ENCODE results near the gene MXRA8. TPM values are rescaled to one million over a fixed set of nuclear protein-coding genes. Genes with fewer than 3 reads are reported as not detected.
"Not testable (repeated sequence)": the region's sequence is repeated elsewhere in the genome, so short reads cannot be mapped to it uniquely, and the experiment has no call there.

The MXRA8 gene
- total and polyA plus RNA-seq, 2 donors (not counting 3 experiments of a cell fraction or from before 2014, with no cell fraction given): 0.82 to 1.9 TPM

DNA sequence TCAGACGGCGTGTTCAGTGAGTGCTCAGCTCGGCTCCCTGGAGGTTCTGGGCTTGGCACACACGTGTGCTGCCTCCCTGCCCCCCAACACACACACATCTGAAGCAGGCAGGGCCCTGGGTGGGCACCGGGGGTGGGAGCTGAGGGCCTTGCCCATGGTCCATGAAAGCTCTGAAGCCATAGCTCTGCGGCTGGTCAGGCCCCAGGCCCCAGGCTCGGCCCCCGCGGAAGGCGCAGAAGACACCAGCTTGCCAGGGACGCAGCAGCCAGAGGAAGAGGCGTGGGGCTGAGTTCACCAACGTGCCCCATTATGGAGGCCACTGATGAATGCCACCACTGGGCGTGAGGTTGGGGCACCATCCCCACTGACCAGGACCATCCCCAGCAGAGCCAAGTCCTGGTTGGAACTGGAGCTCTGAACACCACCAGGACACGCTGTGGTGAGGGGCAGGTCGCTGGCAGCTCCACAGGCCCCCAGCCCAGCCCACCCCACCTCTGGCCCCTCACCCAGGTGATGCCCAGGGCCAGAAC, 12.5 kb upstream of the MXRA8 start:
- intact Hi-C loops (cut with micrococcal nuclease): no loop called here
- POLR2A ChIA-PET: no interaction called here
- Histone ChIP-seq H3K27ac (ENCODE audit: insufficient read depth, low read depth, low read length) (no peak overlapping the region), H3K36me3 (ENCODE audit: control insufficient read depth in 2 of 2, extremely low read depth in 1 of 2, insufficient read depth in 2 of 2, low read length in 2 of 2) (peaks cover 0 to 3% of the 10 kb centered on the region in 2 experiments), H3K79me2 (ENCODE audit: control insufficient read depth, insufficient read depth, low read length) (peaks cover 19% of the 10 kb centered on the region), H3K4me2 (ENCODE audit: insufficient read depth, low read length) (no peak overlapping the region), H3K27me3 (ENCODE audit: control insufficient read depth in 2 of 2, insufficient read depth in 2 of 2, low read length in 2 of 2) (no peaks in the 10 kb centered on the region), H3K9me3 (replicated peaks; ENCODE audit: control insufficient read depth, insufficient read depth, low read length) (peaks cover 3% of the 10 kb centered on the region), H3K4me1 (ENCODE audit: control insufficient read depth, extremely low read depth, insufficient read depth, low read length) (peaks cover 13% of the 10 kb centered on the region), H3K9ac (replicated peaks; ENCODE audit: extremely low read depth, insufficient read depth, low read length) (no peak overlapping the region), H2AFZ (ENCODE audit: low read depth, low read length) (no peak overlapping the region), H3K9me1 (replicated peaks; ENCODE audit: control insufficient read depth, extremely low read depth, insufficient read depth, low read length) (no peaks in the 10 kb centered on the region), H4K20me1 (replicated peaks; ENCODE audit: control insufficient read depth, extremely low read depth, insufficient read depth, low read length) (no peaks in the 10 kb centered on the region), H3K4me3 (replicated peaks in 1 of 3; ENCODE audit: insufficient read depth in 1 of 3, low read depth in 1 of 3, low read length in 3 of 3) (no peak overlapping the region)
- CTCF ChIA-PET: interaction anchor here (1.1 to 2.4 kb wide), 4 partner anchors 17 to 60 kb away, joined by 3 to 8 read pairs (median 3); partner anchors contain the start of genes CCNL2 and DVL1
- FAIRE-seq (no peak), DNase-seq (ENCODE audit: low read depth, low spot score) (no peak)
- BruUV-seq (replicated peaks): no TSS peak
- dilution Hi-C loops (cut with MboI; ENCODE audit: extremely low pct_ligation_motif_present, low sequenced_read_pairs): no loop called here
- TF ChIP-seq POLR2A (IDR thresholded peaks at IDR 0.05; ENCODE audit: low read depth, low read length): no peak
- TF ChIP-seq, protein P1, sequence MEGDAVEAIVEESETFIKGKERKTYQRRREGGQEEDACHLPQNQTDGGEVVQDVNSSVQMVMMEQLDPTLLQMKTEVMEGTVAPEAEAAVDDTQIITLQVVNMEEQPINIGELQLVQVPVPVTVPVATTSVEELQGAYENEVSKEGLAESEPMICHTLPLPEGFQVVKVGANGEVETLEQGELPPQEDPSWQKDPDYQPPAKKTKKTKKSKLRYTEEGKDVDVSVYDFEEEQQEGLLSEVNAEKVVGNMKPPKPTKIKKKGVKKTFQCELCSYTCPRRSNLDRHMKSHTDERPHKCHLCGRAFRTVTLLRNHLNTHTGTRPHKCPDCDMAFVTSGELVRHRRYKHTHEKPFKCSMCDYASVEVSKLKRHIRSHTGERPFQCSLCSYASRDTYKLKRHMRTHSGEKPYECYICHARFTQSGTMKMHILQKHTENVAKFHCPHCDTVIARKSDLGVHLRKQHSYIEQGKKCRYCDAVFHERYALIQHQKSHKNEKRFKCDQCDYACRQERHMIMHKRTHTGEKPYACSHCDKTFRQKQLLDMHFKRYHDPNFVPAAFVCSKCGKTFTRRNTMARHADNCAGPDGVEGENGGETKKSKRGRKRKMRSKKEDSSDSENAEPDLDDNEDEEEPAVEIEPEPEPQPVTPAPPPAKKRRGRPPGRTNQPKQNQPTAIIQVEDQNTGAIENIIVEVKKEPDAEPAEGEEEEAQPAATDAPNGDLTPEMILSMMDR (IDR thresholded peaks at IDR 0.05; ENCODE audit: extremely low read depth in 1 of 2, insufficient read depth in 1 of 2, low read depth in 1 of 2, low read length in 2 of 2): no peak
- no peak for TF ChIP-seq JUN (IDR thresholded peaks at IDR 0.05; ENCODE audit: borderline replicate concordance, insufficient read depth, insufficient read length, low read depth)
- no peak for TF ChIP-seq MYC (IDR thresholded peaks at IDR 0.05; ENCODE audit: low read depth, low read length)

DNA sequence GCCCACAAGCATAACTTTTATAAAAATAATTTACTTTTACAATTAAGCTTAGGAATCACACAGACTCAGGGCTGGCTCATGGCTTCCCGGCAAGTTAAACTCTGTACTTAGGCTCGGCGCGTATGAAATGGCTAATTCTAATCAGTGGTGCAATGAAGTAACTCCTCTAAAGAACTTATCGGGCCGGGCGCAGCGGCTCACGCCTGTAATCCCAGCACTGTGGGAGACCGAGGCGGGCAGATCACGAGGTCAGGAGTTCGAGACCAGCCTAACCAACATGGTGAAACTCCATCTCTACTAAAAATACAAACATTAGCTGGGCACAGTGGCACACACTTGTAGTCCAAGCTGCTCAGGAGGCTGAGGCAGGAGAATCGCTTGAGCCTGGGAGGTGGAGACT, 11.7 kb upstream of the MXRA8 start:
- POLR2A ChIA-PET; CTCF ChIA-PET; DNase-seq (ENCODE audit: low read depth, low spot score): not testable (repeated sequence)

More for the DNA sequence above, 11.7 kb upstream of the MXRA8 start:
- H3K27ac ChIP-seq (ENCODE audit: insufficient read depth, low read depth, low read length); H3K9me3 ChIP-seq (replicated peaks; ENCODE audit: control insufficient read depth, insufficient read depth, low read length); H3K4me2 ChIP-seq (ENCODE audit: insufficient read depth, low read length); BruUV-seq (replicated peaks); intact Hi-C loops (cut with micrococcal nuclease); H3K4me3 ChIP-seq (replicated peaks in 1 of 3; ENCODE audit: insufficient read depth in 1 of 3, low read depth in 1 of 3, low read length in 3 of 3); FAIRE-seq; H2AFZ ChIP-seq (ENCODE audit: low read depth, low read length); H4K20me1 ChIP-seq (replicated peaks; ENCODE audit: control insufficient read depth, extremely low read depth, insufficient read depth, low read length); H3K9me1 ChIP-seq (replicated peaks; ENCODE audit: control insufficient read depth, extremely low read depth, insufficient read depth, low read length); H3K9ac ChIP-seq (replicated peaks; ENCODE audit: extremely low read depth, insufficient read depth, low read length); dilution Hi-C loops (cut with MboI; ENCODE audit: extremely low pct_ligation_motif_present, low sequenced_read_pairs); H3K27me3 ChIP-seq (ENCODE audit: control insufficient read depth in 2 of 2, insufficient read depth in 2 of 2, low read length in 2 of 2); H3K36me3 ChIP-seq (ENCODE audit: control insufficient read depth in 2 of 2, extremely low read depth in 1 of 2, insufficient read depth in 2 of 2, low read length in 2 of 2): not testable (repeated sequence)
- H3K79me2 ChIP-seq (ENCODE audit: control insufficient read depth, insufficient read depth, low read length): peaks cover 19% of the 10 kb centered on the region
- peaks cover 13% of the 10 kb centered on the region for H3K4me1 ChIP-seq (ENCODE audit: control insufficient read depth, extremely low read depth, insufficient read depth, low read length)

Measured in endothelial cell of umbilical vein (primary cell).